Ramos (cell line): ENCODE data around the gene AKAP13.
"Not testable (repeated sequence)": the region's sequence is repeated elsewhere in the genome, so short reads cannot be mapped to it uniquely, and the experiment has no call there.

Source experiments
- in situ Hi-C: fragments of 300-500 bp; cut with MboI; formaldehyde crosslinking; loops from one replicate; pipeline ENCODE4 v1.14.3; 2022; ENCODE audit warnings: low sequenced_read_pairs; ENCODE audit not compliant: unreplicated experiment

The AKAP13 gene

GRCh38 chr15:85348048-85348766 lies 32.2 kb upstream of the AKAP13 start:
- in situ Hi-C loops = not testable (repeated sequence)

DNA sequence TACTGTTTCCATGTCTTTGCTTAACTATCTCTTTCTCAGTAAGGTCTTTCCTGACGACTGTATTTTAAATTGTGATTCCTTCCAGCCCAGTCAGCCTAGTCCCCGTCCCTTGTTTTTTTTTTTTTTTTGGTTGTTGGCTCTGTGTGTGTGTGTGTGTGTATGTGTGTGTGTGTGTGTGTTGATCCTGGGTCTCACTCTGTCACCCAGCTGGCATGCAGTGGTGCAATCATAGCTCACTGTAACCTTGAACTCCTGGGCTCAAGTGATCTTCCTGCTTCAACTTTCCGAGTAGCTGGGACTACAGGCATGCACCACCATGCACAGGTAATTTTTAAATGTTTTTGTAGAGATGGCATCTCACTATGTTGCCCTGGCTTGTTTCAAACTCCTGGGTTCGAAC lies 31.3 kb upstream of the AKAP13 start:
- in situ Hi-C loops = not testable (repeated sequence)

DNA sequence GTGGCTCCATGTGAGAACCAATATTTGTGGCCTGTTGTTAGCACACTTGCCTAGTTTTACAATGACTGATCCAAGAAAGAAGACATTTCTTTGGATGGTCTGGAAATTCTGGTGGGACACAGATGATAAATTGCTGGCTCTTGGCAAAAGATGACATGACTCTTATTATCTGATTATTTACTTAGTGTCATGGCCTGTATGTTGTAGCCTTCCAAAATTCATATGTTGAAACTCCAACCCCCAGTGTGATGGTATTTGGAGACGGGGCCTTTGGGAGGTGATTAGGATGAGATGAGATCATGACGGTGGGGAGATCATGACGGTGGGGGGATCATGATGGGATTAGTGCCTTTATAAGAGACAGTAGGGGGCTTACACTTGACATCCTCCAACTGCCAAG lies 30.0 kb upstream of the AKAP13 start:
- in situ Hi-C loops = no loop called here

GRCh38 chr15:85351501-85351900 lies 28.9 kb upstream of the AKAP13 start:
- in situ Hi-C loops = not testable (repeated sequence)

GRCh38 chr15:85351965-85352364 lies 28.4 kb upstream of the AKAP13 start:
- in situ Hi-C loops = no loop called here

DNA sequence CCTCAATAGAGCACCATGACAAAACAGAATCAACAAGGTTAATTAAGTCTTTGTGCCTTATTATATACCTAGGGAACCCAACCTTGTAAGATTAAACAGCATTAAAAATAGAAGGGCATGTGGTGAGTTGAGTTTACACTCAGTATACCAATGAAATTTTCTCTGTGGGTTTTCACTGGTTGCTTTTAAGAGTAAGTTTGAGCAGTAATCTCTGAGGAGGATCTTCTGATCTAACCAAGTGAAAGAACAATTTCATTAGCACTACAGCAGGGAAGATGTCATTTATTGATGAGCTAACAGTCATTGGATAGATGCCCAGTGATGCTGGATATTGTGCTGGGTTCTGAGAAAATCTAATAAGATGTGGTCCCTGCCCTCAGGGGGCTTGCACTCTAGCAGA lies 26.9 kb upstream of the AKAP13 start:
- in situ Hi-C loops = no loop called here

GRCh38 chr15:85354461-85354860 lies 25.9 kb upstream of the AKAP13 start:
- in situ Hi-C loops = no loop called here

- in situ Hi-C loops = no loop called here
Measured at GRCh38 chr15:85354948-85355347, 25.5 kb upstream of the AKAP13 start.

DNA sequence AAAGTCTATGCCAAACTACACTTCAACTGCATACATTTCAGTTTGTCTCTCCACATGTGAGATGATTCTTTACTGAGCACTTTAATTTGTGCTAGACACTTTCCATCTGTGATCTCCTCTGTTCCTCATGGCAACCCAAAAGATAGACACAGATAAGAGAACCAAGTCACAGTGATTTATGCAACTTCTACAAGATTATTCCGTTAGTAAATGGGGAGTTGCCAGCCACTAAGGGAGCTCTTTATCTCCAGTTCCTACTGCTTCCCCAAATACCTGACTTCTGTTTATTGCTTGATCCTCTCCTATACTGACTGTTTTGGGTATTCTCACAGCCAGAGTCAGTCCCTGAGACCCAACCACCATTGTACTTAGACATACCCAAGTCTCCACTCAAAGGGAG lies 24.1 kb upstream of the AKAP13 start:
- in situ Hi-C loops = no loop called here

- in situ Hi-C loops = no loop called here
Measured at GRCh38 chr15:85361323-85361722, 19.1 kb upstream of the AKAP13 start.

DNA sequence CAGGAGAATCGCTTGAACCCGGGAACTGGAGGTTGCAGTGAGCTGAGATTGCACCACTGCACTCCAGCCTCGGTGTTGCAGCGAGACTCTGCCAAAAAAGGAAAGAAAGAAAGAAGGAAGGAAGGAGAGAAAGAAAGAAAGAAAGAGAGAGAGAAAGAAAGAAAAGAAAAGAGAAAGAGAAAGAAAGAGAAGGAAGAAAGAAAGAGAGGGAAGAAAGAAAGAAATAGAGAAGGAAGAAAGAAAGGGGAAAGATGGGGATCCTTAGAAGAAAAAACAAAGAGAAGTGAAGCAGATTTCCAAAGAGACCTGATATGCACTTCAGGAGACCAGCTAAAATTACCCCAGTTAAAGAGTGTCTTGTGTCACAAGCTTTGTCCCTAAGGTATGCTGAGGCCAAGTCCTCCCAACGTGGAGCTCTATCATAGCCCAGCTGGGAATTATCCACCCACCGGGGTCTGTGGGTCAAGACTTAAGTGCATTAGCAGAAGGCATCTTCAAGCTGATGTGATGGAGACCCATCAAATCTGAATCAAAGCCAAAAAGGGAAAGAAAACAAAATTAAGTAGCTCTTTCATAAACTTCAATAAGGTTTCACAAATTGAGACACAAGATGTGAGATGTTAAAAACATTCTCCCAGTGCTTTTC lies 17.8 kb upstream of the AKAP13 start:
- in situ Hi-C loops = no loop called here

- in situ Hi-C loops = no loop called here
Measured at GRCh38 chr15:85365980-85366379, 14.4 kb upstream of the AKAP13 start.

GRCh38 chr15:85367741-85368140 lies 12.7 kb upstream of the AKAP13 start:
- in situ Hi-C loops = no loop called here

DNA sequence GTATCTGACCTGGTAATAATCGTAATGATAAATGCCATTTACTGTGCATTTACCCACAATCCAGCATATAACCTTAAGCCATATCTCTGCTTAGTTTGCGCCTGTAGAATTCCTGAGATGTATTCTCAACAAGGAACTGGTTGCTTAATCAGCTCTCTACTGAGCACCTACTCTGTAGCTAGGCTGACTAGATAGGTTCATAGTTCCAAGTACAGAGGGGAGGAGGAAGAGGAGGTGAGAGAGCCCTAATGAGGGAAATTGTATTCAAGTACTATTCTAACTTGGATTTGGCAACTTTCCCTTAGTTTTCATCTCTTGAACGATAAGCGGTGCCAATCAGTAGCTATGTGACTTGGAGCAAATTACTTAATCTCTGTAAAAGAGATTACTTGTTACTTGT lies 5.6 kb upstream of the AKAP13 start:
- in situ Hi-C loops = no loop called here

GRCh38 chr15:85377269-85377668 lies 3.1 kb upstream of the AKAP13 start:
- in situ Hi-C loops = no loop called here

GRCh38 chr15:85377986-85378385 lies 2.4 kb upstream of the AKAP13 start:
- in situ Hi-C loops = no loop called here

GRCh38 chr15:85379403-85380131 lies 836 bp upstream of the AKAP13 start:
- in situ Hi-C loops = no loop called here

- in situ Hi-C loops = no loop called here
Measured at GRCh38 chr15:85380812-85381642, 624 bp downstream of the AKAP13 start.

- in situ Hi-C loops = no loop called here
Measured at GRCh38 chr15:85381850-85382751, 1.7 kb downstream of the AKAP13 start.

GRCh38 chr15:85382942-85383341 lies 2.5 kb downstream of the AKAP13 start:
- in situ Hi-C loops = no loop called here
